GM06990 (cell line): Measurements from ENCODE around the gene TSPOAP1.

Source experiments
- DNase-seq: peaks from one replicate; pipeline ENCODE4 v3.0.0-alpha.2; 2011; ENCODE audit not compliant: insufficient read length; ENCODE audit errors: extremely low read depth
- H3K27me3 ChIP-seq: replicated peaks from 2 replicates; pipeline ENCODE4 v1.6.0; 2011; ENCODE audit warnings: low read length; ENCODE audit not compliant: control insufficient read depth, insufficient read depth
- H3K36me3 ChIP-seq: 2 replicates; pipeline ENCODE4 v1.5.1; 2011; ENCODE audit warnings: low read length; ENCODE audit not compliant: control insufficient read depth, insufficient read depth
- H3K4me3 ChIP-seq: replicated peaks from 2 replicates; pipeline ENCODE4 v1.5.1; 2011; ENCODE audit warnings: low read depth, mild to moderate bottlenecking, control low read depth, low read length
- TF ChIP-seq, protein P1 (sequence below): IDR thresholded peaks from 2 replicates; pipeline ENCODE4 v1.5.1; 2011; ENCODE audit warnings: low read length, control low read depth, mild to moderate bottlenecking, inconsistent platforms; ENCODE audit not compliant: insufficient read depth, poor library complexity, severe bottlenecking

The TSPOAP1 gene

DNA sequence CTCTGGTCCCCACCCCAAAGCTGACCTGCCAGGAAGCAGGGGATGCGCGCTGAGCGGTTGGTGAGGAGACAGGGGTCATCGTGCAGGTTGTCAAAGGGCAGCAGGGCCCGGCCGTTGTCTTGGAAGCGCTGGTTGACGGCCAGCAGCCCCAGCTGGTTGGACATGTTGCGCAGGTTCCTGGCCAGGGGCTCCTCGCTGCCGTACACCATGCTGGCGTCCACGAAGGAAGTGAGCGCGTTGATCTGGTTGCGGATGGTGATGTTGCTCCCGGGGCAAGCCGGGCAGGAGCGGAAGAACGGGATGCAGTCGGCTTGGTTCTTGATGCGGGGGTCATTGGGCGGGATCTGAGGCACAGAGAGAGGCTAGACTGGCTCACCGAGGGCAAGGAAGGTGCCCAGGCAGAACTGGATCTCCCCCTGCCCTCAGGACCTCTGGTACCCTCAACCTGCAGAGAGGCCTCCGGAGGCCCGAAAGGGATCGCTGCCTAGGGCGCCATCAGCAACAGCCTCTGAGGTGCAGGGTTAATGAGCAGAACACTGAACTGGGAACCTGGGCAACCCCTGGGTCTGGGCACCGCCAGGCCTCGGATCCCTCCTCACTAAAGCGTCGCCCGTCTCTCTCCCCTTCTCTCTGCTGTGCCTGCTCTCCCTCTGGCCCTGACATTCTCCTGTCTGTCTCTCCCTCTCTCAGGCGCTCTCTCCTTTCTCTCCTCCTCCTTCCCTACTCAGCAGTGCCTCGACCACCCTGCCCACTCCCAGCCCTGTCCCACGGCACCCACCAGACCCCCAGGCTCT, 50.6 kb downstream of the TSPOAP1 start:
- Histone ChIP-seq H3K27me3 (no peaks in the 10 kb centered on the region; the same call in 1 of the 2 replicates), H3K36me3 (no peaks in the 10 kb centered on the region), H3K4me3 (no peak overlapping the region)
- DNase-seq: no peak
- TF ChIP-seq, protein P1, sequence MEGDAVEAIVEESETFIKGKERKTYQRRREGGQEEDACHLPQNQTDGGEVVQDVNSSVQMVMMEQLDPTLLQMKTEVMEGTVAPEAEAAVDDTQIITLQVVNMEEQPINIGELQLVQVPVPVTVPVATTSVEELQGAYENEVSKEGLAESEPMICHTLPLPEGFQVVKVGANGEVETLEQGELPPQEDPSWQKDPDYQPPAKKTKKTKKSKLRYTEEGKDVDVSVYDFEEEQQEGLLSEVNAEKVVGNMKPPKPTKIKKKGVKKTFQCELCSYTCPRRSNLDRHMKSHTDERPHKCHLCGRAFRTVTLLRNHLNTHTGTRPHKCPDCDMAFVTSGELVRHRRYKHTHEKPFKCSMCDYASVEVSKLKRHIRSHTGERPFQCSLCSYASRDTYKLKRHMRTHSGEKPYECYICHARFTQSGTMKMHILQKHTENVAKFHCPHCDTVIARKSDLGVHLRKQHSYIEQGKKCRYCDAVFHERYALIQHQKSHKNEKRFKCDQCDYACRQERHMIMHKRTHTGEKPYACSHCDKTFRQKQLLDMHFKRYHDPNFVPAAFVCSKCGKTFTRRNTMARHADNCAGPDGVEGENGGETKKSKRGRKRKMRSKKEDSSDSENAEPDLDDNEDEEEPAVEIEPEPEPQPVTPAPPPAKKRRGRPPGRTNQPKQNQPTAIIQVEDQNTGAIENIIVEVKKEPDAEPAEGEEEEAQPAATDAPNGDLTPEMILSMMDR: no peak

DNA sequence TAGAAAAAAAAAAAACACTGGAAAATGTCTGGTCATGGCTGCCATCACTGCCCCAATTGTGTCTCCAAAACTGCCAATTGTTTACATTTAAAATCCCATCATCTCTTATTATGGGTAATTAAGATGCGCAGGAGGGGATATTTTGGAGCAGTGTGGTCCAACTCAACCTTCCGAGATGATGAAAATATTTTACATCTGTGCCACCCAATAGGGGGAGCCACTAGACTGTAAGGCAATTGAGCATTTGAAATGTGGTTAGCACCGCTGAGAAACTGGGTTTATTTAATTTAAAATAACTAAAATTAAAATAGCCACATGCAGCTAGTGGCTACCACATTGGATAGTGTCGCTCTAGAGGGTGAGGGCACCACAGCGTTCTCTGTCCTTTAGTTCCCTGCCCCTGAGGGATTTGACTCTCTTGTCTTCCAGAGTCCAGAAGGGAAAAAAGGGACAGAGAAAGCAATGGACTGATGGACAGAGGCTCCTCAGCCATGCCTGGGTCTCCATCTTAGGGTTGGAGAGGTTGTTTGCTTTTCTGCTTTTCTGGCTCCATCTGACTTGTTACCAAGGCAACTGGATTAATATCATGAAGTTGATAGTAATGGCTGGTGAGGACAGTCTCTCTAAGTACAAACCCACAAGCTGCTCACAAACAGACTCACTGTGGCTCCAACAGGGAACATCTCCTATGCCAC, 51.3 kb downstream of the TSPOAP1 start:
- Histone ChIP-seq H3K36me3 (no peaks in the 10 kb centered on the region), H3K27me3 (no peaks in the 10 kb centered on the region; the same call in 1 of the 2 replicates), H3K4me3 (no peak overlapping the region)
- TF ChIP-seq, protein P1: peak; percentile 59
- no peak for DNase-seq

- Histone ChIP-seq H3K27me3 (no peaks in the 10 kb centered on the region; the same call in 1 of the 2 replicates), H3K36me3 (no peaks in the 10 kb centered on the region), H3K4me3 (no peak overlapping the region)
- TF ChIP-seq, protein P1: no peak
- no peak for DNase-seq
These were observed 52.2 kb downstream of the TSPOAP1 start for GRCh38 chr17:58276423-58276822.

DNA sequence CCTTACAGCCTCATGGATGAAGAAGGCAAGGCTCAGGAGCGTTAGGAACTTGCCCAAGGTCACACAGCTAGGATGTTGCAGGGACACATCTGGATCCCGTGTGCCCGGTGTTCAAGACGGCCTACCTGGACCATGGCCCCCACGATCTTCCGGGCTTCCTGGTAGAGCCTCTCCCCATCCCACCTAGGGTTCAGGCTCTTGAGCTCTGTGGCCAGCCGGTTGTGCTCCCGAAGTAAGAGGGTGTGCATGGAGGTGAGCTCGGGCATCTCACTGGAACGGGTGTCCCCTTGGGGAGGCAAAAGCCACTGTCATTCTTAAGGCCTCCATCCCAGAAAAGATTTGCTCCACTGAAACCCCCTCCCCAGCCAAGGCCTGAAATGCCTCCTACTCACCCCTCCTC, 53.2 kb downstream of the TSPOAP1 start:
- no peak for DNase-seq
- H3K27me3 ChIP-seq: no peaks in the 10 kb centered on the region; the same call in 1 of the 2 replicates
- no peaks in the 10 kb centered on the region for H3K36me3 ChIP-seq
- H3K4me3 ChIP-seq: no peak overlapping the region
- TF ChIP-seq, protein P1: no peak

DNA sequence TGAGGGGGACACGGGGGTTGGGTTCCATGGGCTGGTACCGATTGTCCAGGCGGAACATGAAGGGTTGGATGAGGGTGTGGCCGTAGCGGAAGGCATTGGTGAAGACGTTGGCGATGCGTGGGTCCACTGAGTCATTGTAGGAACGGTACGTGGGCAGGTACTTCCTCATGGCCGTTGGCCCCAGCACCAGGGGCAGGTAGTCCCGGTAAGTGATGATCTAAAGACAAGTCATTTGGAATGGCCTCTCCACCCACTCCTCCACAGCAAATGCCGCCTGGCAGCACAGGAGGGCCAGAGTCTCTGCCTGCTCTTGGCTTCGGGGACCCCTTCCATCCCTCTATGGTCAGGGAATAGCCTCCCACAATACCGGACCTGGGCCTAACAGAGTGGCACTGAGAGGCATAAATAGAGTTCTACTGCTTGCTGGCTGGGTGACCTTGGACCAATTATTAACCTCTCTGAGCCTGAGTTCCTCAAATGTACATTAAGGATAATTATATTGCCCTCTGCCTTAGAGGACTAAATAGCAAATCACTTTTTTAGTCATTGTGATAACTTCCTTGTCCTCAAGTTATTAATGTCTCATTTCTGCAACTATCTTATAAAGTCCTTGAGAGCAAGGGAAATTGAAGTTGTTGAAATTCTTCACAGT, 55.0 kb downstream of the TSPOAP1 start:
- H3K4me3 ChIP-seq: no peak overlapping the region
- TF ChIP-seq, protein P1: no peak
- H3K36me3 ChIP-seq: no peaks in the 10 kb centered on the region
- DNase-seq: no peak
- H3K27me3 ChIP-seq: no peaks in the 10 kb centered on the region; the same call in 1 of the 2 replicates
